A673 (cell line): Measurements from ENCODE around the gene MMP28. TPM values are rescaled to one million over a fixed set of nuclear protein-coding genes. Genes with fewer than 3 reads are reported as not detected.
A peak's percentile ranks its signal among the peaks of the same experiment; 100 is the strongest.

Experiments
- BruUV-seq: library from RNA; stranded (reverse); fragments of 400-500 nt; replicated peaks from 2 replicates; lab custom pipeline; 2021; lab: Mats Ljungman, UMichigan
- CTCF ChIA-PET: fragments of 300-600 bp; sonication (Branson Sonifier 250); formaldehyde crosslinking; loops from one replicate; lab custom pipeline; 2022; ENCODE audit warnings: antibody characterized with exemption; lab: Charles Lee
- POLR2A ChIA-PET: fragments of 300-600 bp; sonication (Branson Sonifier 250); formaldehyde crosslinking; loops from one replicate; lab custom pipeline; 2022; ENCODE audit warnings: antibody characterized with exemption; ENCODE audit not compliant: low non-redundant PET; lab: Charles Lee
- DNase-seq: peaks from one replicate; pipeline ENCODE4 v3.0.0-alpha.2; 2015; ENCODE audit warnings: low spot score
- H3K27ac ChIP-seq: fragments of 200-600 bp; sonication (generic); 2 replicates; pipeline ENCODE4 v1.5.1; 2016; ENCODE audit warnings: mixed run types, low read depth, mild to moderate bottlenecking, mixed read lengths, antibody characterized with exemption, low read length; ENCODE audit not compliant: poor library complexity, severe bottlenecking
- H3K27me3 ChIP-seq: fragments of 200-600 bp; sonication (generic); replicated peaks from 2 replicates; pipeline ENCODE4 v1.6.1; 2017; ENCODE audit warnings: mixed run types, low read depth, mild to moderate bottlenecking, mixed read lengths, antibody characterized with exemption, low read length; ENCODE audit not compliant: insufficient read depth, poor library complexity
- H3K36me3 ChIP-seq: fragments of 200-600 bp; sonication (generic); 2 replicates; pipeline ENCODE4 v1.6.1; 2016; ENCODE audit warnings: mixed run types, mild to moderate bottlenecking, mixed read lengths, antibody characterized with exemption, low read length; ENCODE audit not compliant: insufficient read depth, poor library complexity, severe bottlenecking
- H3K4me1 ChIP-seq: fragments of 200-600 bp; sonication (generic); 2 replicates; pipeline ENCODE4 v1.6.1; 2017; ENCODE audit warnings: mixed run types, mild to moderate bottlenecking, mixed read lengths, antibody characterized with exemption, low read length; ENCODE audit not compliant: insufficient read depth, poor library complexity, severe bottlenecking
- H3K4me3 ChIP-seq: fragments of 200-600 bp; sonication (generic); 2 replicates; pipeline ENCODE4 v1.5.1; 2016; ENCODE audit warnings: low read depth, mixed run types, mild to moderate bottlenecking, mixed read lengths, low read length; ENCODE audit not compliant: poor library complexity, severe bottlenecking
- H3K9me3 ChIP-seq: fragments of 200-600 bp; sonication (generic); 2 replicates; pipeline ENCODE4 v1.6.1; 2016; ENCODE audit warnings: mixed run types, low read depth, mild to moderate bottlenecking, mixed read lengths, antibody characterized with exemption, low read length; ENCODE audit not compliant: poor library complexity, severe bottlenecking
- EZH2 ChIP-seq: fragments of 200-600 bp; sonication (generic); IDR thresholded peaks from 2 replicates; pipeline ENCODE4 v1.6.1; 2017; ENCODE audit warnings: borderline replicate concordance, low read depth, mild to moderate bottlenecking, mixed read lengths, antibody characterized with exemption, low read length; ENCODE audit not compliant: poor library complexity, severe bottlenecking
- intact Hi-C: fragments of 100-400 bp; cut with micrococcal nuclease; formaldehyde crosslinking; loops from one replicate; pipeline ENCODE4 v1.10.0; 2022; ENCODE audit not compliant: unreplicated experiment
- total RNA-seq: library from RNA; stranded (reverse); gene quantifications from 2 replicates; pipeline ENCODE4 v1.2.3, GENCODE V29; 2021
- TF ChIP-seq, protein P1 (sequence below): fragments of 300-800, 200-600 bp; sonication (generic); conservative IDR thresholded peaks from 2 replicates; pipeline ENCODE4 v1.5.1; 2017; ENCODE audit warnings: low read depth, mild to moderate bottlenecking, antibody characterized with exemption, low read length, moderate library complexity, mixed read lengths

MMP28 gene
- total RNA-seq, 1 experiment from 2014 or later: not detected

DNA sequence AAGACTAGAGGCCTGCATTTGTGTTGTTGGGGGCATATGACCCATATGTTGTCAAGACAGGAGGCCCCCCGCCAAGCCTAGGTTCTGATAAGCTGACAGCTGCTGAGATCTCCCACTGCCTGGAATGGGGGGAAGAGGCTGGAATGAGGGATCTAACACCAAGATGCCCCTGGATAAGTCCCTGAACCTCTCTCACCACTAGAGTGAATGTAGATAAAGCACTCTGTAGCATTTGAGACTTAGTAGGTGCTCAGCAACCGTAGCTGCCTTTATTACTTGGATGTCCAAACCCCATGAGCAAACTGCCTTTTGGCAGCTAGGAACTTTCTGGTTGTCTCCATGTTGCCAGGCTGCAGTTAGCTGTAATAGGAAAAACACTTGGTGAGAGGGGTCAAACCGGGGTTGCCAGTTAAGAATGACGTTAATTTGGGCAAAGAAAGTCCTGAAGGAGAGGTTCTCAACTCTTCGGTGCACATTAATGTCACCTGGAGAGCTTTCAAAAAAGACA, 68.4 kb downstream of the MMP28 start:
- intact Hi-C loops: no loop called here
- H3K4me3 ChIP-seq: no peak overlapping the region
- no peaks in the 10 kb centered on the region for H3K27me3 ChIP-seq
- no peak for DNase-seq
- BruUV-seq: no TSS peak
- H3K27ac ChIP-seq: no peak overlapping the region
- H3K9me3 ChIP-seq: no peaks in the 10 kb centered on the region
- ChIA-PET CTCF (no interaction called here), POLR2A (no interaction called here)
- peaks cover 4% of the 10 kb centered on the region for H3K36me3 ChIP-seq
- no peak for TF ChIP-seq EZH2
- TF ChIP-seq, protein P1, sequence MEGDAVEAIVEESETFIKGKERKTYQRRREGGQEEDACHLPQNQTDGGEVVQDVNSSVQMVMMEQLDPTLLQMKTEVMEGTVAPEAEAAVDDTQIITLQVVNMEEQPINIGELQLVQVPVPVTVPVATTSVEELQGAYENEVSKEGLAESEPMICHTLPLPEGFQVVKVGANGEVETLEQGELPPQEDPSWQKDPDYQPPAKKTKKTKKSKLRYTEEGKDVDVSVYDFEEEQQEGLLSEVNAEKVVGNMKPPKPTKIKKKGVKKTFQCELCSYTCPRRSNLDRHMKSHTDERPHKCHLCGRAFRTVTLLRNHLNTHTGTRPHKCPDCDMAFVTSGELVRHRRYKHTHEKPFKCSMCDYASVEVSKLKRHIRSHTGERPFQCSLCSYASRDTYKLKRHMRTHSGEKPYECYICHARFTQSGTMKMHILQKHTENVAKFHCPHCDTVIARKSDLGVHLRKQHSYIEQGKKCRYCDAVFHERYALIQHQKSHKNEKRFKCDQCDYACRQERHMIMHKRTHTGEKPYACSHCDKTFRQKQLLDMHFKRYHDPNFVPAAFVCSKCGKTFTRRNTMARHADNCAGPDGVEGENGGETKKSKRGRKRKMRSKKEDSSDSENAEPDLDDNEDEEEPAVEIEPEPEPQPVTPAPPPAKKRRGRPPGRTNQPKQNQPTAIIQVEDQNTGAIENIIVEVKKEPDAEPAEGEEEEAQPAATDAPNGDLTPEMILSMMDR: no peak
- peaks cover 12% of the 10 kb centered on the region for H3K4me1 ChIP-seq

DNA sequence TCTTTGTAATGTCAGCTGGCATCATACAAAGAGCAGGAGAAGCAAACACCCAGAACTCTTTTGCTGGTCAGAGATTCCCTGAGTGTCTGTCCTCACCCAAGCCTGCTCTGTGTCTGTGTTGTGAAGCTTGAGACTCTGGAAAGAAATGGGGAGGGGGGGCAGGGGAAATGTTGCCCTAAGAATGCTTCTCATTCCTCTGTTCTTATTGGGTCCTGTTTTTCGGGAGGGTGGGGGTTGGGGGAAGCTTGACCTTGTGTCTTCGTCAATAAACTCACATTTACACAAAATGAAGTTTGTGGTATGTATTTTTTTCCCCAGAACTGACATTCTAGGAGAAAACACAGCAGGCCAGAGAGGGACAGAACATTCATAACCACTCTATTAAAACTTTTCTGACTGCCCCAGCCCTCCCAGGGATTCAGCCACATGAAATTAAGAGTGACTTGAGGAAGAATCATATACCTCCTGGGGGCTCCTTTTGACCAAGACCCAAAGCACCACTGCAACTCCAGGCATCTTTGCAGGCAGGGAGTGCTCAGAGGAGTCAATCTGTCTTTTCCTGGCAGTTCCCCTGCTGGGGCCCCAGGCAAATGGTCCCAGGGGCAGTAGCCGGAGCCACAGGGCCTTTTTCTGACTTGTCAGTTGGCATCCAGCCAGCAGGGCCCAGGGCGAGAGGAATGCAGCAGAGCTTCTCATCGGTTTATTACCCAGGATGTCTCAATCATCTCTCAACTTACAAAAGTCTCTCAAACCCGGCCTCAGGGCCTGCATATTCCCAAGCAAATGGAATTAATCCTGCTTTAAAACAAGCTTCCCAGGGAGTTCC, 69.1 kb downstream of the MMP28 start:
- peaks cover 12% of the 10 kb centered on the region for H3K4me1 ChIP-seq
- H3K4me3 ChIP-seq: no peak overlapping the region
- no peaks in the 10 kb centered on the region for H3K9me3 ChIP-seq
- peak; percentile 76 for DNase-seq
- no peak for TF ChIP-seq EZH2
- TF ChIP-seq, protein P1: no peak
- H3K36me3 ChIP-seq: peaks cover 4% of the 10 kb centered on the region
- CTCF ChIA-PET: interaction anchor here (0.6 kb wide), 1 partner anchor 72 kb away, joined by 4 read pairs; no protein-coding TSS in a partner anchor
- no peaks in the 10 kb centered on the region for H3K27me3 ChIP-seq
- H3K27ac ChIP-seq: no peak overlapping the region
- BruUV-seq: no TSS peak
- intact Hi-C loops: no loop called here
- POLR2A ChIA-PET: no interaction called here

DNA sequence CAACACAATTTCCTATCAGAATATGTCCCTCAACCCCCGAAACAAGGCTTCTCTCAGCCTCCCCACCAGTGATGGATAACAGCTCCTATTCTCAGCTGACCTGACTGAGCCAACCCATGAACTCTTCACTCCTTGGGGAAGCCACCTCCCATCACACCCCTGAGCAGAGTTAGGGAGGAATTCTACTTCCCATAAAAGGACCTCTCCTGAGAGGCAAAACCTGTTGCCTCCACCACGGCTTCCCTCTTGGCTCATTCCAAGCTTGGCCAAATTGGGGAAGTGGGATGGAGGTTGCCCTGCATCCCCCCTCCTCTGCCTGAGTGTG, 69.7 kb downstream of the MMP28 start:
- intact Hi-C loops: no loop called here
- DNase-seq: no peak
- BruUV-seq: no TSS peak
- Histone ChIP-seq H3K9me3 (no peaks in the 10 kb centered on the region), H3K4me1 (peaks cover 12% of the 10 kb centered on the region), H3K27ac (no peak overlapping the region), H3K27me3 (no peaks in the 10 kb centered on the region), H3K36me3 (peaks cover 4% of the 10 kb centered on the region), H3K4me3 (no peak overlapping the region)
- TF ChIP-seq EZH2: no peak
- TF ChIP-seq, protein P1: no peak
- POLR2A ChIA-PET: no interaction called here
- CTCF ChIA-PET: interaction anchor here (0.6 kb wide), 1 partner anchor 72 kb away, joined by 4 read pairs; no protein-coding TSS in a partner anchor
